K562 (cell line): Measurements from ENCODE around the gene GIMAP7. TPM values are rescaled to one million over a fixed set of nuclear protein-coding genes. Genes with fewer than 3 reads are reported as not detected.

Experiments used
- ARNT ChIP-seq, 2 experiments: fragments of 450-650 bp; IDR thresholded peaks; 2 replicates each; pipeline ENCODE4 v1.6.1; 2016; ENCODE audit warnings: mild to moderate bottlenecking in 1 of 2
- ATF1 ChIP-seq, 2 experiments: fragments of 450-650 bp in 1 of 2; IDR thresholded peaks; 2 replicates each; pipeline ENCODE4 v1.6.1; 2016; ENCODE audit warnings: missing compliant biosample characterization in 1 of 2, missing genetic modification characterization in 1 of 2
- BACH1 ChIP-seq: fragments of 200-800 bp; sonication (Bioruptor generic); IDR thresholded peaks from 2 replicates; pipeline ENCODE4 v1.6.1; 2016; ENCODE audit warnings: missing genetic modification characterization, missing compliant biosample characterization
- CBFA2T2 ChIP-seq: fragments of 450-650 bp; conservative IDR thresholded peaks from 2 replicates; pipeline ENCODE4 v1.6.1; 2017; ENCODE audit warnings: mild to moderate bottlenecking
- CBX3 ChIP-seq, 2 experiments: IDR thresholded peaks; 1 replicate in 1 of 2; 2 replicates in 1 of 2; pipeline ENCODE4 v1.6.1; 2012; ENCODE audit warnings: inconsistent platforms in 2 of 2, low read length in 2 of 2, borderline replicate concordance in 1 of 2, control low read depth in 1 of 2
- CTBP1 ChIP-seq: fragments of 450-650 bp; IDR thresholded peaks from 2 replicates; pipeline ENCODE4 v1.6.1; 2016; ENCODE audit warnings: borderline replicate concordance
- ELF4 ChIP-seq: fragments of 450-650 bp; formaldehyde crosslinking; IDR thresholded peaks from 2 replicates; pipeline ENCODE4 v1.4.0; 2022; ENCODE audit warnings: missing genetic modification characterization
- EP300 ChIP-seq: IDR thresholded peaks from 2 replicates; pipeline ENCODE4 v1.6.1; 2012; ENCODE audit warnings: low read length, improper control_type of control experiment
- FOSL1 ChIP-seq: fragments of 200-800 bp; sonication (Bioruptor generic); conservative IDR thresholded peaks from 2 replicates; pipeline ENCODE4 v1.6.1; 2016; ENCODE audit warnings: missing genetic modification characterization, missing compliant biosample characterization
- HDAC6 ChIP-seq: IDR thresholded peaks from 2 replicates; pipeline ENCODE4 v1.6.1; 2012; ENCODE audit warnings: low read depth, mild to moderate bottlenecking, control low read depth, inconsistent platforms, low read length, moderate library complexity
- MAFG ChIP-seq: fragments of 450-650 bp; conservative IDR thresholded peaks from 2 replicates; pipeline ENCODE4 v1.6.1; 2016; ENCODE audit warnings: missing genetic modification characterization, missing compliant biosample characterization
- MCM5 ChIP-seq: fragments of 450-650 bp; IDR thresholded peaks from 2 replicates; pipeline ENCODE4 v1.6.1; 2016; ENCODE audit warnings: low read depth
- MYNN ChIP-seq, 2 experiments: sonication (generic); formaldehyde crosslinking in 1 of 2; IDR thresholded peaks; 2 replicates each; pipeline versions ENCODE4 v1.5.0 to v1.6.1; 2016 to 2020; ENCODE audit warnings: antibody characterized with exemption in 1 of 2, missing genetic modification reagents in 1 of 2
- PRPF4 ChIP-seq: fragments of 200-400 bp; formaldehyde crosslinking; IDR thresholded peaks from one replicate; pipeline ENCODE4 v1.6.1; 2017; ENCODE audit warnings: low read length, low read depth, mild to moderate bottlenecking; ENCODE audit not compliant: insufficient read depth, poor library complexity, severe bottlenecking
- SAFB ChIP-seq: fragments of 200-400 bp; formaldehyde crosslinking; IDR thresholded peaks from 2 replicates; pipeline ENCODE4 v1.6.1; 2017; ENCODE audit warnings: low read depth, low read length, borderline replicate concordance
- SMARCA4 ChIP-seq: fragments of 450-650 bp; IDR thresholded peaks from 2 replicates; pipeline ENCODE4 v1.6.1; 2016
- TAF7 ChIP-seq: fragments of 450-650 bp; IDR thresholded peaks from 2 replicates; pipeline ENCODE4 v1.6.1; 2016; ENCODE audit warnings: missing genetic modification characterization, missing compliant biosample characterization
- ZNF263 ChIP-seq: sonication (generic); formaldehyde crosslinking; IDR thresholded peaks from 2 replicates; pipeline ENCODE4 v1.8.0; 2022; ENCODE audit warnings: mild to moderate bottlenecking, missing genetic modification reagents, borderline replicate concordance
- ZNF668 ChIP-seq: fragments of 250-450 bp; sonication (Bioruptor Pico); IDR thresholded peaks from 2 replicates; pipeline ENCODE4 v1.8.0; 2022; ENCODE audit warnings: mild to moderate bottlenecking, inconsistent platforms
- polyA plus RNA-seq, 8 experiments: library from polyadenylated mRNA; depleted of rRNA in 4 of 8; stranded (reverse) in 5 of 8; unstranded in 3 of 8; fragments of >200 nt; fragmentation: Nextera tagmentation in 2 of 8; fragmentation: Illumina TruSeq in 1 of 8; extraction: Ambion mirVana in 2 of 8; extraction: Trizol in 1 of 8; gene quantifications; 2 replicates each; pipeline versions ENCODE4 v1.2.1 to v1.2.3, GENCODE V29; 2011 to 2014; ENCODE audit warnings: inconsistent platforms in 1 of 8, missing spikeins in 1 of 8
- total RNA-seq, 7 experiments: library from RNA; depleted of rRNA in 6 of 7; stranded (reverse); fragments of >200 nt in 6 of 7; fragmentation: Illumina TruSeq in 2 of 7; extraction: Trizol in 2 of 7; gene quantifications; 2 replicates each; pipeline versions ENCODE4 v1.2.1 to v1.2.3, GENCODE V29; 2011 to 2021; ENCODE audit warnings: low replicate concordance in 1 of 7
- TF ChIP-seq, protein P1 (sequence below): fragments of 450-650 bp; formaldehyde crosslinking; conservative IDR thresholded peaks from 2 replicates; pipeline ENCODE4 v1.4.0; 2022; ENCODE audit warnings: mild to moderate bottlenecking, missing genetic modification characterization
- TF ChIP-seq, protein P2 (sequence below): fragments of 200-800 bp; sonication (Bioruptor generic); IDR thresholded peaks from 2 replicates; pipeline ENCODE4 v1.6.1; 2016; ENCODE audit warnings: missing genetic modification characterization, missing compliant biosample characterization
- TF ChIP-seq, protein P3 (sequence below): sonication (generic); formaldehyde crosslinking; IDR thresholded peaks from 2 replicates; pipeline ENCODE4 v1.5.0; 2020; ENCODE audit warnings: missing genetic modification reagents

GIMAP7 gene
- total and polyA plus RNA-seq, 9 of the 15 experiments (the other 6 are each of a cell fraction or from before 2014, with no cell fraction given), result 0.42 TPM; not detected in 8

DNA sequence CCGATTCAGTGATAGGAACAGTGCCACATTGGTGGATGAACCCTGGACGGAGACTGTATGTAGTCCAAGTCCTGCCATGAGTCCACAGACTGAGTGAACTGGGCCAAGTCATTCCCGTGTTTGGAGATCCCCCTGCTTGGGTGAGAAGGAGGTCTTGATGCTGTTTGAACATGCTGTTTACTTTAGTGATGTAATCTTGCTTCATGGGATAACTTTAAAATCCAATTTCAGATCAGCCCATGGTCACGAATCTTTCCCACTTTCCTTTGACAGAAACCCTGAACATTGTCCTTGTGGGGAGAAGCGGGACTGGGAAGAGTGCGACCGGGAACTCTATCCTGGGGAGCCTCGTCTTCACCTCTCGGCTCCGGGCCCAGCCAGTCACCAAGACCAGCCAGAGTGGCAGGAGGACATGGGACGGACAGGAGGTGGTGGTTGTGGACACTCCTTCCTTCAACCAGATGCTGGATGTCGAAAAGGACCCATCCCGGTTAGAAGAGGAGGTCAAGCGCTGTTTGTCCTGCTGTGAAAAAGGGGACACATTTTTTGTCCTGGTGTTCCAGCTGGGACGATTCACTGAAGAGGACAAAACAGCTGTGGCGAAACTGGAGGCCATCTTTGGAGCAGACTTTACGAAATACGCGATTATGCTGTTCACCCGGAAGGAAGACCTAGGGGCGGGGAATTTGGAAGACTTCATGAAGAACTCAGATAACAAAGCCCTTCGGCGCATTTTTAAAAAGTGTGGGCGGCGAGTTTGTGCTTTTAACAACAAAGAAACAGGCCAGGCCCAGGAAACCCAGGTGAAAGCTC is 37.6 kb upstream of the GIMAP7 start (continued):
- TF ChIP-seq ATF1 (CRISPR knock-in tag; IDR thresholded peaks at IDR 0.05) (no peak), ATF1 (tag; IDR thresholded peaks at IDR 0.05) (0 out of 2 replicates have a peak, but pooled peaks have one; percentile 5), PRPF4 (no peak), SAFB (no peak), BACH1 (tag) (peak; percentile 51; the same call in 1 of the 2 replicates), MYNN (IDR thresholded peaks at IDR 0.05) (no peak), MYNN (CRISPR knock-in tag; IDR thresholded peaks at IDR 0.05) (no peak), ARNT (IDR thresholded peaks at IDR 0.05) (no peak), CTBP1 (peak; percentile 52; the same call in 1 of the 2 replicates), HDAC6 (no peak), ELF4 (CRISPR knock-in tag) (no peak), ZNF263 (CRISPR knock-in tag) (no peak), MCM5 (no peak), TAF7 (0 out of 2 replicates have a peak, but pooled peaks have one; percentile 42), CBX3 (IDR thresholded peaks at IDR 0.05; ENCODE audit: borderline replicate concordance in 1 of 2, low read length in 2 of 2) (peak in 1 of 2 experiments; percentile 51; a peak in 1 of 3 replicates), SMARCA4 (no peak), CBFA2T2 (no peak), FOSL1 (tag) (no peak), ZNF668 (CRISPR knock-in tag) (no peak), EP300 (no peak), MAFG (tag) (no peak)
- TF ChIP-seq, protein P1, sequence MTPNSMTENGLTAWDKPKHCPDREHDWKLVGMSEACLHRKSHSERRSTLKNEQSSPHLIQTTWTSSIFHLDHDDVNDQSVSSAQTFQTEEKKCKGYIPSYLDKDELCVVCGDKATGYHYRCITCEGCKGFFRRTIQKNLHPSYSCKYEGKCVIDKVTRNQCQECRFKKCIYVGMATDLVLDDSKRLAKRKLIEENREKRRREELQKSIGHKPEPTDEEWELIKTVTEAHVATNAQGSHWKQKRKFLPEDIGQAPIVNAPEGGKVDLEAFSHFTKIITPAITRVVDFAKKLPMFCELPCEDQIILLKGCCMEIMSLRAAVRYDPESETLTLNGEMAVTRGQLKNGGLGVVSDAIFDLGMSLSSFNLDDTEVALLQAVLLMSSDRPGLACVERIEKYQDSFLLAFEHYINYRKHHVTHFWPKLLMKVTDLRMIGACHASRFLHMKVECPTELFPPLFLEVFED (CRISPR knock-in tag), result 0 out of 2 replicates have a peak, but pooled peaks have one; percentile 39
- TF ChIP-seq, protein P2, sequence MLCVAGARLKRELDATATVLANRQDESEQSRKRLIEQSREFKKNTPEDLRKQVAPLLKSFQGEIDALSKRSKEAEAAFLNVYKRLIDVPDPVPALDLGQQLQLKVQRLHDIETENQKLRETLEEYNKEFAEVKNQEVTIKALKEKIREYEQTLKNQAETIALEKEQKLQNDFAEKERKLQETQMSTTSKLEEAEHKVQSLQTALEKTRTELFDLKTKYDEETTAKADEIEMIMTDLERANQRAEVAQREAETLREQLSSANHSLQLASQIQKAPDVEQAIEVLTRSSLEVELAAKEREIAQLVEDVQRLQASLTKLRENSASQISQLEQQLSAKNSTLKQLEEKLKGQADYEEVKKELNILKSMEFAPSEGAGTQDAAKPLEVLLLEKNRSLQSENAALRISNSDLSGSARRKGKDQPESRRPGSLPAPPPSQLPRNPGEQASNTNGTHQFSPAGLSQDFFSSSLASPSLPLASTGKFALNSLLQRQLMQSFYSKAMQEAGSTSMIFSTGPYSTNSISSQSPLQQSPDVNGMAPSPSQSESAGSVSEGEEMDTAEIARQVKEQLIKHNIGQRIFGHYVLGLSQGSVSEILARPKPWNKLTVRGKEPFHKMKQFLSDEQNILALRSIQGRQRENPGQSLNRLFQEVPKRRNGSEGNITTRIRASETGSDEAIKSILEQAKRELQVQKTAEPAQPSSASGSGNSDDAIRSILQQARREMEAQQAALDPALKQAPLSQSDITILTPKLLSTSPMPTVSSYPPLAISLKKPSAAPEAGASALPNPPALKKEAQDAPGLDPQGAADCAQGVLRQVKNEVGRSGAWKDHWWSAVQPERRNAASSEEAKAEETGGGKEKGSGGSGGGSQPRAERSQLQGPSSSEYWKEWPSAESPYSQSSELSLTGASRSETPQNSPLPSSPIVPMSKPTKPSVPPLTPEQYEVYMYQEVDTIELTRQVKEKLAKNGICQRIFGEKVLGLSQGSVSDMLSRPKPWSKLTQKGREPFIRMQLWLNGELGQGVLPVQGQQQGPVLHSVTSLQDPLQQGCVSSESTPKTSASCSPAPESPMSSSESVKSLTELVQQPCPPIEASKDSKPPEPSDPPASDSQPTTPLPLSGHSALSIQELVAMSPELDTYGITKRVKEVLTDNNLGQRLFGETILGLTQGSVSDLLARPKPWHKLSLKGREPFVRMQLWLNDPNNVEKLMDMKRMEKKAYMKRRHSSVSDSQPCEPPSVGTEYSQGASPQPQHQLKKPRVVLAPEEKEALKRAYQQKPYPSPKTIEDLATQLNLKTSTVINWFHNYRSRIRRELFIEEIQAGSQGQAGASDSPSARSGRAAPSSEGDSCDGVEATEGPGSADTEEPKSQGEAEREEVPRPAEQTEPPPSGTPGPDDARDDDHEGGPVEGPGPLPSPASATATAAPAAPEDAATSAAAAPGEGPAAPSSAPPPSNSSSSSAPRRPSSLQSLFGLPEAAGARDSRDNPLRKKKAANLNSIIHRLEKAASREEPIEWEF (CRISPR knock-in tag), result no peak
- TF ChIP-seq, protein P3, sequence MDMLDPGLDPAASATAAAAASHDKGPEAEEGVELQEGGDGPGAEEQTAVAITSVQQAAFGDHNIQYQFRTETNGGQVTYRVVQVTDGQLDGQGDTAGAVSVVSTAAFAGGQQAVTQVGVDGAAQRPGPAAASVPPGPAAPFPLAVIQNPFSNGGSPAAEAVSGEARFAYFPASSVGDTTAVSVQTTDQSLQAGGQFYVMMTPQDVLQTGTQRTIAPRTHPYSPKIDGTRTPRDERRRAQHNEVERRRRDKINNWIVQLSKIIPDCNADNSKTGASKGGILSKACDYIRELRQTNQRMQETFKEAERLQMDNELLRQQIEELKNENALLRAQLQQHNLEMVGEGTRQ (CRISPR knock-in tag), result no peak
